NCI-H446 treated with DMSO at 0.1 percent for 48 hours (cell line): ENCODE data around the gene FOSB.
"Not testable (repeated sequence)": the region's sequence is repeated elsewhere in the genome, so short reads cannot be mapped to it uniquely, and the experiment has no call there.

Experiments used
- DNase-seq: peaks from one replicate; lab custom pipeline; 2025; lab: John Stamatoyannopoulos, UW

Gene FOSB

DNA sequence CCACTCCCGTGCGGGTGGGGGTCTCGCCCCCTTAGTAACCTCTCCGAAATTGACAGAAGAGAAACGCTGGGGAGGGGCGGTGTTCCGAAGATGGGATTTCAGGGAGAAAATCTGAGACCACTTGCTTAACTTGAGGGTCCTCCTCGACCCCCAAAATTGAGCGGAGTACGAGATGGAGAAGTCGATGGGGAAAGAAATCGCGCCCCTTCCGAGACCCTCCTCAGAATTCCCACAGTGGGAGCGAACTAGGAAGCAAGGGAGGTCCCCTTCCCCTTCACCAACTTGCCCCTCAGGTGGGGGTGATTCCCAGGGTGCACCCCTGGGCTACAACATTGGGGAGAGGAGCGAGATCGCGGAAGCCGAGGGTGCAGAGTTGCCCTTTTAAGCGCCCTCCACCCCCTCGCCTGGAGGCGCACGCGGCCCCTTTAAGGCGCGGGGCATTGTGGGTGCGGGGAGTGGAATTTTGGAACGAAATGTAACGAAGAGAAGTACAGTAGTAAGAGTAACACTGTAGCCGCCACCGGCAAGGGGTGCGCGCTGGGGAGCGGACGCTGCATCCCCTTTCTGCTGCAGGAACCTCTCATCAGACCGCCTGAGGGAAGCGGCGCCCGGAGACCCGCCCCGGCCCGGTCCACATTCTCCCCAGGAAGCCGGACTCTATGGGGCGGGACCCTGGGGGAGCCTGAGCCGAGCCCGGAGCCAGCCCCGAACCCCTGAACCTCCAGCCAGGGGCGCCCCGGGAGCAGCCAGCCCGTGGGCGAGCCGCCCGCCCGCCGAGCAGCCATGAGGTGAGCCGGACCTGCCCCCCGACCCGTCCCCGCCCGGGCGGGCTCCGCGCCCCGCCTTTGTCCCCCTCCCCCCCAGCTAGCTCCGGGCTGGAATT is 39.4 kb downstream of the FOSB start, which contains the start of gene VASP:
Gene VASP (plus strand): TSS at position 491 of the 883 bp plus-strand sequence. CDS start 293 bp downstream, at position 784.
- peak; percentile 67 for DNase-seq

DNA sequence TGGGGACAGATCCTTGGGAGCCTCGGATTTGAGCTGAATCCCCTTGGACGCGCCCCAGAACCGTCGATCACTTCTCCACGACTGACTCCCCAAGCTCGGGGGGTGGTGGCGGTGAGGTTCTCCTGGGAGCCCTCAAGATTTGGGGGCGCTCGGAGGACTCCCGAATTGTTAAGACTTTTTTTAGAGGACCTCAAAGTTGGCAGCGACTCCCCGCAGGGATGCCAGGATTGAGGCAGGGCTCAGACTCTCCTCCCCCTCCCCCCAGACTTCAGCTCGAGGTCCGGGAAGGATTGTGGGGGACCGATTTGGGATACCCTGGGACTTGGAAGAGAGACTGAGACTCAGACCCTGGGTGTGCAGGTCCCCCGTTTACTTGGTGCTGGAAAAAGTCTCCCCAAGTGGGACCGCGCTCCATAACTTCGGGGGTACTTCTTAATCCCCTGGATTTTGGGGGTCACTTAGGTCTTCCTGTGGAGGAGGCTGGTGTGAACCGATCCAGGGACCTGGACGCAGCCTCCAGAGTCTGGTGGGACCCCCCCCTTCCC is 40.1 kb downstream of the FOSB start:
- no peak for DNase-seq

DNA sequence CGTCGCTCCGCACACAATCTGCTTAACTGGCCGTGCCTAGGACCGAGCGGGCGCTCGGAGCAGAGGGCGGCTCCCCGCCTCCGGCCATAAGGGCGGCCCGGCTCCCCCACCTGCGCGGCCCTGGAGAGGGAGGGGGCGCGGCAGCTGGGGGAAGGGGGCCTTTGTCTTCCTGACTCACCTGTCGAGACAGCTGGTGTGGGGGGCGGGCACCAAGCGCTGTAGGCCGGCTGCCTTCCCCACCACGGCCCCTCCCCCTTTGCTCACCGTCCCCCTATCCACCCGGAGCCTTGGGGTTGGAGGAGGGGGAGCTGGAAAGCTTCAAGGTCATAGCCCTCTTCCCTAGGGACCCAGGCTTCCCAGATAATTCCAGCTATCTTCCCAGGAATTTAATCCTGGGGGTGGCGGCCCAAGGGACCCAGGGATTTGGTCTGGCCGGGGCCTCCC is 40.6 kb downstream of the FOSB start:
- DNase-seq = no peak

DNA sequence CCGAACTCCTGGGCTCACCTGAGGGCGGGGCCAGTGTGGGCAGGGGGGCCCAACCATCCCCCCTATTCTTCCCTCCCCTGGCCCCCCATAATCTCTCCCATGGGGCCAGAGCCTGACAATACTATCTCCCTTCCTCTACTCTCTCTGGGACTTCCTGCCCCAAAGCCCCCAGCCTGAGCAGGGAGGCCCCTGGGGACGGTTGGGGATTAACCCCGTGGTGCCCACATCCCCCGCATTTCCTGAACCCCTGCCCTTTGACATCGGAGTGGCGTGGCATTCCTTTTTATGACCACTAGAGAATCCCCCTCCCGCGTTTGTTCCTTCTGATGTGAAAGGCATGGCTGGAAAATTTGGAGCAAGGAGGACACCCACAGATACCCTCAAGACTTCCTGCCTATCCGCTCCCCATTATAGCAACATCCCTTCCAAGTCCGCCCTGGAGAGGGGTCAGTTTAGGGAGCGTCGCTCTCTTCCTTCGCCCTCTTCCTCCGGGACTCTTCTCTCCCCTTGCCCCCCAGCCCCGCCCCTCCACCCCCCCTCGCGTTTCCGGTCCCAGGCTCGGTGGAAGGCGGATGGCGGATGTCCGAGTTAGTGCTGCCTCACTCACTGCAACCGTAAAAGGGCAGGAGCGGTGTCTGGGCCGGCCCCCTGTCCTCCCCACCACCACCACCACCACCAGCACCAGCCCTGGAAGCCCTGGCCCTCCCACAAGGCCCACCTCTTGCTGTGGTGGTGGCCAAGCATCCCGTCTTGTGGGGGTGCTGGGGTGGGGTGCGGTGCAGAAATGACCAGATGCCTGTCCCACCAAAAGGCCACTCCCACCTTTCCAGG is 41.3 kb downstream of the FOSB start:
- DNase-seq = no peak

DNA sequence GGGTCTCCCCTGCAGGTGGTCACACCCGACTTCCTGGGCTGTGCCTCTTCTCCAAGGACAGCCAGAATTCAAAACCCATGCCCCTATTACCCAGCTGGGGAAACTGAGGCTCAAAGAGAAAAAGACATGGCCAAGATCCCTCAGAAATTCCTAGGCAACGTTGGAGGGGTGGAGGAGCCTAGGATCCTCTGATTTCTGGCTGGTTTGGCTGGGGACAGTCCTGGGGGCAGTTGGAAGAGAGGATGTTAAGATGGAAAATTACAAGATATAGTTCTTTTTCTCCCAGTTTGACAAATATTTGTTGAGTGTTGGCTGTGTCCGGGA is 41.9 kb downstream of the FOSB start:
- DNase-seq = no peak

DNA sequence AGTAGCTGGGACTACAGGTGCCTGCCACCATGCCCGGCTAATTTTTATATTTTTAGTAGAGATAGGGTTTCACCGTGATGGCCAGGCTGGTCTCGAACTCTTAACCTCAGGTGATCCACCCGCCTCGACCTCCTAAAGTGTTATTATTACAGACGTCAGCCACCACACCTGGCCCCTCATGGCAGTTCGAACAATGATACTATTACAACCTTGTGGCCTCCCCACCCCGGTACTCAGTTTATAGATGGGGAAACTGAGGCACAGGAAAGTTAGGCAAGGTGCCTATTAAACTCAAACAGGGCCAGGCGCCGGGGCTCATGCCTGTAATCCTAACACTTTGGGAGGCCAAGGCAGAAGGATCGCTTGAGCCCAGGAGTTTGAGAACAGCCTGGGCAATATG is 42.6 kb downstream of the FOSB start:
- DNase-seq = not testable (repeated sequence)

DNA sequence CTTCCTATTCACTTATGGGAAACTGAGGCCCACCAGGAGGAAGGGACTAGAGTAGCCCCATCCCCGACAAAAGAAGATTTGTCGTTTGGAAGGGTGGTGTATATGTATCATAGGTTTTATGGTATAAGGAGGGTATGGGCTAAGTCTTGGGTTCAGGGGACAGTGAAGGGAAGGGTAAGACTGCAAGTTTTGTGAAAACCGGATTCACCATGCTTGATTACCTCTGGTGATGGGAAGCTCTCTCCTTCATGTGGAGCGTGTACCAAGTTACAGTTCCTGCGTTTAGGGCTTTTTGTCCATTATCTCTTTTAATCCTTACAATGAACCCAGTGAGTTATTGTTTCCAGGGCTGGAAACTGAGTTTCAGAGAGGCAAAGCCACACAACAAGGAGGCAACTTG is 43.3 kb downstream of the FOSB start:
- no peak for DNase-seq

DNA sequence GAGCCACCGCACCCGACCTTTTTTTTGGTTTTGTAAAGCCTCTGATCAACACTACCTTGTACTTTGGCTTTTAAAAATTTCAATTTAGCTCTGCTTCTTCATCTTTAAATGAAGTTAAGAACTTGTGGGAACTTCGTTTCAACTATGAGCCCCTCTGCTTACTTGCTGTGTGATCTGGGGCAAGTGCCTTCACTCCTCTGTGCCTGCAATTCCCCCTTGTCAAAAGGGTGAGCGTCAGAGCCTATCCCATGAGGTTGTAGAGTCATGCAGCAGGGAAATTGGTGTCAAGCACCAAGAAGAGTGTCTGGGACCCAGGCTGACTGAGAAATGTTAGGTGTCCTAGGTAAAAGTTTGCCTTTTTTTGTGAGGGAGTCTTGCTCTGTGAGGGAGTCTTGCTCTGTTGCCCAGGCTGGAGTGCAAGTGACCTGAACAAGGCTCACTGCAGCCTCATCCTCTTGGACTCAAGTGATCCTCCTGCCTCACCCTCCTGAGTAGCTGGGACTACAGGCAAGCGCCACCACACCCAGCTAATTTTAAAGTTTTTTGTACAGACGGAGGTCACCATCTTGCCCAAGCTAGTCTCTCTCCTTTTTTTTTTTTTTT is 45.2 kb downstream of the FOSB start:
- DNase-seq = no peak

DNA sequence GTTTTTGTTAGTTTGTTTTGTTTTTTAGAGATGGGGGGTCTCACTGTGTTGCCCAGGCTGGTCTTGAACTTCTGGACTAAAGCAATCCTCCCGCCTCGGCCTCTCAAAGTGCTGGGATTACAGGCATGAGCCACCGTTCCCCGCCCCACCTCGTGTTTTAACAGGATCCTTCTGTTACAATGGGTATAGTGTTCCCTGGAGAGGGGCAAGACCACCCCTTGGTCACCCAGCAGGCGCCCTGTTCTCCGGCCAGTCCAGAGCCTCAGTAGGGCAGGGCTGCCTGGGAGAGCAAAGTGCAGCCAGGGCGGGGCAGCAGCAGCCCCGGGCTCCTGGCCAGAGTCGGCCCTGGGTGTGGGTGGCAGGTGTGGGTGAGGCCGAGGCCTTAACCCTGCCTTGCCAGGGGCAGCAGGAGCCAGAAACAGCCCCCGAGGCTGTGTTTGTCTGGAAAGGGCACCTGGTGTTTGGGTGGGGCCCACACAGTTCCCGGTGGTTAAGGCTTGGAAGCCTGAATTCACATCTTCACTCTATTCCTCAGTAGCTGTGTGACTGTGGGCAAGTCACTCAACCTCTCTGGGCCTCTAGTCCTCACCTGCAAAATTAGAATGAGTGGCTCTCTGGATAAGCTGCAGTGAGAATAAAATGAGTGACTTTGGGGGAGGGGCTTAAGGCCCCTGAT is 46.7 kb downstream of the FOSB start:
- DNase-seq = no peak

DNA sequence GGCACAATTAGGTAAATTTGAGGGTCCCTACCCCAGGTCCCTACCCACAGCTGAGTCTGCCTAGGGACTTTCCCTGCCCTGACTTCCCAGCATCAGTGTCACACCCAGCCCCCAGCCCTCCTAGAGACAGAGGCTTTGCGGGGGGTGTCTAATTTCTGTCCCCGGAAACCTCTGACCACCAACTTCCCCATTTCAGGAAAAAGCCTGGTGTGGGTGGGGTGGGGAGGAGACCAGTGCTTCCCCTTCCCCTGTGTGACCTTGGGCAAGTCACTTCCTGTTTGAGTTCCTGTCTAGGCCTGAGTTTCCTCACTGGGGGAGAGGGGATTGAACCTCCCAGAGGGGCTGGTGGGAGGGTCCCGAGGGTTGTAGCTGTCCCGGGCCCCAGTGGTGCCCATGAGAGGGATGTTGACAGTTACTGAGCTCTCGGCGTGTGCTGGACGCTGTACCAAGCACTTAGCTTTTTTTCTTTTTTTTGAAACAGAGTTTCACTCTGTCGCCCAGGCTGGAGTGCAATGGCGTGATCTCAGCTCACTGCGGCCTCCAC is 47.4 kb downstream of the FOSB start:
- no peak for DNase-seq

DNA sequence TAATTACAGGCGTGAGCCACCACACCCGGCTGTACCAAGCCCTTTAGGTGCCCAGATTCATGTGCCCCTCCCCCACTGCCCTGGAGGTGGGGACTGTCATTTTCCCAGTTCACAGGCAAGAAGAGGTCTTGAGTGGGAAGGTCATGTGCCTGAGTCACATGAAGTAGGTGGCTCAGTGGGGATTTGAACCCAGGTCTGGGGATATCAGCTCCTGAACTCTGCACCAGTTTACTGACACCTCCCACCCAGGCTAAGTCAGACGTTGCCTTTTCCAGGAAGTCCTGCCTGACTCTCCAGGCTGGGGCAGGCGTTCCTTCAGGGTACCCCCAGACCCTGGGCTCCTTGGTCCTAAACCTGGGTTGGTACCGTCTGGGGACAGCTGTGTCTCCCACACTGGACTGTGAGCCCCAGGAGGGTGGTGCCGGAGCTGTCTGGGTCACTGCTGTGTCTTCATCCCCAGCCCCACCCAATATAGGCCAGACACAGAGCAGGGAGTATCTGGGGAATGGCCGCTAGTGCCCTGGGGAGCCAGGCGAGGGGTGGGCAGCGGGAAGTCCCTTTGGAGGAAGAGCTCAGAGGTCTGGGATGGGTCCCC is 48.1 kb downstream of the FOSB start:
- DNase-seq = no peak

DNA sequence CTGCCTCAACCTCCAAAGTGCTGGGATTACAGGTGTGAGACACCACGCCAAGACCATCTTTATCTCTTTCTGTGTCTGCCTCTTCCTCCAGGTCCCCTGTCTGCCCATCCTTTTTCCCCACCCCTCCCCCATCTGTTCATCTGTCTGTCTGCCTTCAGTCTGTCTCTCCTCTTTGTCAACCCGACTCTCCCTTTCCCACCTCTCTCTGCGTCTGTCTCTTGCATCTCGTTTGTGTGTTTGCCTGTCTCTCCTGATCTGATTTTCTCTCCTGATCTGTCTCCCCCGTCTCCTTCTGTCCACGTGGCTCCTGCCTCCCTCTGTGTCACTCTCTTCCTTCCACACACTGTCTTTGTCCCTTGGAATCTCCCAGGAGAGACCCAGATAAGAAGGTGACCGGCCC is 49.4 kb downstream of the FOSB start:
- no peak for DNase-seq

DNA sequence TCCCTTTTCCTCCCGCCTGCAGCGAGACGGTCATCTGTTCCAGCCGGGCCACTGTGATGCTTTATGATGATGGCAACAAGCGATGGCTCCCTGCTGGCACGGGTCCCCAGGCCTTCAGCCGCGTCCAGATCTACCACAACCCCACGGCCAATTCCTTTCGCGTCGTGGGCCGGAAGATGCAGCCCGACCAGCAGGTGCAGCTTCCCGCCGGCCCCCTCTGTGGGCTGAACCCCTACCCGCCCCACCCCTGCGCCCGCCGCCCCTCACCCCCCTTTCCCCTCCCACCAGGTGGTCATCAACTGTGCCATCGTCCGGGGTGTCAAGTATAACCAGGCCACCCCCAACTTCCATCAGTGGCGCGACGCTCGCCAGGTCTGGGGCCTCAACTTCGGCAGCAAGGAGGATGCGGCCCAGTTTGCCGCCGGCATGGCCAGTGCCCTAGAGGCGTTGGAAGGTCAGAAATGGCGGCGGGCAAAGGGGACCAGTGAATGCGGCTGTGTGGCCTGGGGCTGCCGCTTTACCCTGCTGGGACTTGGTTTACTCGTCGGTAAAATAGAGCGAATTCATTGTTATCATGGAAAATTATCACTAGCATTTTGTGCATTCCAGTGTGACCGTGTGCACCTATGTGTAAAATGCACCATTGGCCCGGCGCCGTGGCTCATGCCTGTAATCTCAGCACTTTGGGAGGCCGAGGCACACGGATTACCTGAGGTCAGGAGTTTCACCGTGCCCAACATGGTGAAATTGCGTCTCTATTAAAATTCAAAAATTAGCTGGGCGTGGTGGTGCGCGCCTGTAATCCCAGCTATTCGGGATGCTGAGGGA is 50.1 kb downstream of the FOSB start:
- DNase-seq = no peak

DNA sequence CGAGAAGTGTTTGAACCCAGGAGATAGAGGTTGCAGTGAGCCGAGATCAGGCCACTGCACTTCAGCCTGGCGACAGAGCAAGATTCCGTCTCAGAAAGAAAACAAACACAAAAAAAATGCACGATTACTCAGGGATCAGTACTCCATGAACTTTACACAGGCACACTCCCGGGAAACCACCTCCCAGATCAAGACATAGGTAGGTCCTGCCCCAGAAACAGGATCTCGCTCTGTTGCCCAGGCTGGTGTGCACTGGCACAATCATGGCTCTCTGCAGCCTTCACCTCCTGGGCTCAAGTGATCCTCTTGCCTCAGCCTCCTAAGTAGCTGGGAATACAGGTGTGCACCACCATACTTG is 50.7 kb downstream of the FOSB start:
- no peak for DNase-seq

DNA sequence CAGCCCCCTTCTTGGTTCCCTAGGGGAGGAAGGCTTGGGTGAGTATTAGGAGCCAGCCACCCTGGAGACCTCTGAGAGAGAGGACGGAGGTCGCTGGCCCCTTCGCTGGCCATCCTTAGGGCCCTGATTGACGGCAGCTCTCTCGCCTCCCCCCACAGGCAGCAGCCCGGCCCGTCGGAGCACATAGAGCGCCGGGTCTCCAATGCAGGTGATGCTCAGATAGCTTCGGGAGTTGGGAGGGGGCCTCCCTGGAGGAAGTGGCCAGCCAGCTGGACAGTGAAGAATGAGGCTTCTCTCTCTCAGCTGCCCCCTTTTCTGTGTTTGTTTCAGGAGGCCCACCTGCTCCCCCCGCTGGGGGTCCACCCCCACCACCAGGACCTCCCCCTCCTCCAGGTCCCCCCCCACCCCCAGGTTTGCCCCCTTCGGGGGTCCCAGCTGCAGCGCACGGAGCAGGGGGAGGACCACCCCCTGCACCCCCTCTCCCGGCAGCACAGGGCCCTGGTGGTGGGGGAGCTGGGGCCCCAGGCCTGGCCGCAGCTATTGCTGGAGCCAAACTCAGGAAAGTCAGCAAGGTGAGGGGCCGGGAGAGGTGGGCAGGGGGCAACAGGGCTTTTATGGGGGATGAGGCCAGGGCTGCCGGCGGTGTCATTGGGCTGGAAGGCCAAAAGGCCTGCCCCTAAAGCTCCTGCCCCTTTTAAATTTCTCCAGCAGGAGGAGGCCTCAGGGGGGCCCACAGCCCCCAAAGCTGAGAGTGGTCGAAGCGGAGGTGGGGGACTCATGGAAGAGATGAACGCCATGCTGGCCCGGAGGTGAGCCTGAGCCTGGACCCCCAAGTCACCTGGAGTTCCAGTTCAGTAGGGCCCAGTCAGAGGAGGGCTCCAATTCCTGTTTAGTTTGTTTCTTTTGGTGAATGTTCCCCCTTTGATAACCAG is 54.5 kb downstream of the FOSB start:
- no peak for DNase-seq

DNA sequence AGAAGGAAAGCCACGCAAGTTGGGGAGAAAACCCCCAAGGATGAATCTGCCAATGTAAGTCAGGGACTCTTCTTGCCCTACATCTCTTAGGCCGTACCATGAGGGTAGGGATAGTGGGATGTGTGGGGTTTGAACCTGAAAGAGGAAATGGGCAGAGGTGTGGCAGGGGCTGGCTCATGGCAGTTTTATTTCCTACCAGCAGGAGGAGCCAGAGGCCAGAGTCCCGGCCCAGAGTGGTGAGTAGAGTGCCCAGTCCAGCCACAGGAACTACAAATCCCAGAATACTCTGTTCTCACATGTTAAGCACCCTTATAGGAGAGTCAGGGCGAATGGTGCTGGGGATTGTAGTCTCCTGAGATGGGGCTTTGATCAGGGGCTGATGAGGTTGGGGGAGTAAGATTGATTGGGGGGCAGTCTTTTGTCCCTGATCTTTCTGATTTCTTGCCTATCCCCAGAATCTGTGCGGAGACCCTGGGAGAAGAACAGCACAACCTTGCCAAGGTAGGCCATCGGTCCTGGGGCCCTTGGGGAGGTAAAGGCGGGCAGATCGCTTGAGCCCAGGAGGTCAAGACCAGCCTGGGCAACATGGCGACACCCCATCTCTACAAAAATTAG is 56.0 kb downstream of the FOSB start:
- peak; percentile 85 for DNase-seq

DNA sequence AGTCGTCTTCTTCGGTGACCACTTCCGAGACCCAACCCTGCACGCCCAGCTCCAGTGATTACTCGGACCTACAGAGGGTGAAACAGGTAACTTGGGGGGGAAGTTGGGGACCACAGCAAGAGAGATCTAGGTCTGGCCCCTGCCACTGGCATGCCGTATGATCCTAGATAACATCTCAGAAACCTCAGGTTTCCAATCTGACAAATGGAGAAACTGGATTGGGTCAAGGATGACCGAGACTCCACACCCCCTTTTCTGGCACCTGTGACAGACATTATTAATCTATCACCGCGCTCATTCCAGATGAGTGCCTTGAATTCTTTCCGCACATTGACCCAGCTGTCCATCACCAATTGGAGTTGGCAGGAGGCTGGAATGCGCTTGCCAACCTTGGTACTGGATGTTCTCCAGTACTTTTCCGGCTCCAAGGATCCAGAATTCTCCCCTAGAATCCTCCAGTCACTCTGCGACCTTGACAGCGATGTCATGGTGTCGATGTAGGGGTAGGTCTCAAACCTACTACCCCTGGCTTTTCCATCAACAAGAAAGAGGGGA is 56.9 kb downstream of the FOSB start:
- peak; percentile 18 for DNase-seq
